ENCODE measurements around the gene CHST2.

DNA sequence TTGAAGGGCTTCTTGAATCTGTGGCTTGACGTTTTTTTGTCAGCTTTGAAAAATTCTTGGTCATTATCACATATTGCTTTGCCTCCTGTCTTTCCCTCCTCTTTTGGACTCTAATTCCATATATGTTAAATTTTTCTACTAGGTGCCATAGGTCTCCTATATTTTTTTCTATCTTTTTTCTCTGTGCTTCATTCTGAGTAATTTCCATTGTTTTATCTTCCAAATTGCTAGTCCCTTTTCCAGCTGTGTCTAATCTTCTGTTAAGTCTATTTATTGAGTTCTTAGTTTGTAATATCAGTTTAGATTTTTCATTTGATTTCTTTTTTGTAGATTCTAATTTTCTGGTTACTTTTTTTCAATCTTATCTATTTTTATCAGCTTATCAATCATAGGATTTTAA lies 53.7 kb downstream of the CHST2 start:
- no peak for TF ChIP-seq EP300 (IDR thresholded peaks at IDR 0.05)
- TF ChIP-seq, protein P1, sequence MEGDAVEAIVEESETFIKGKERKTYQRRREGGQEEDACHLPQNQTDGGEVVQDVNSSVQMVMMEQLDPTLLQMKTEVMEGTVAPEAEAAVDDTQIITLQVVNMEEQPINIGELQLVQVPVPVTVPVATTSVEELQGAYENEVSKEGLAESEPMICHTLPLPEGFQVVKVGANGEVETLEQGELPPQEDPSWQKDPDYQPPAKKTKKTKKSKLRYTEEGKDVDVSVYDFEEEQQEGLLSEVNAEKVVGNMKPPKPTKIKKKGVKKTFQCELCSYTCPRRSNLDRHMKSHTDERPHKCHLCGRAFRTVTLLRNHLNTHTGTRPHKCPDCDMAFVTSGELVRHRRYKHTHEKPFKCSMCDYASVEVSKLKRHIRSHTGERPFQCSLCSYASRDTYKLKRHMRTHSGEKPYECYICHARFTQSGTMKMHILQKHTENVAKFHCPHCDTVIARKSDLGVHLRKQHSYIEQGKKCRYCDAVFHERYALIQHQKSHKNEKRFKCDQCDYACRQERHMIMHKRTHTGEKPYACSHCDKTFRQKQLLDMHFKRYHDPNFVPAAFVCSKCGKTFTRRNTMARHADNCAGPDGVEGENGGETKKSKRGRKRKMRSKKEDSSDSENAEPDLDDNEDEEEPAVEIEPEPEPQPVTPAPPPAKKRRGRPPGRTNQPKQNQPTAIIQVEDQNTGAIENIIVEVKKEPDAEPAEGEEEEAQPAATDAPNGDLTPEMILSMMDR (IDR thresholded peaks at IDR 0.05): no peak
